Measurements from ENCODE around the gene LCK. TPM values are rescaled to one million over a fixed set of nuclear protein-coding genes. Genes with fewer than 3 reads are reported as not detected.

The LCK gene
- total RNA-seq, 1 donor from 2014 or later: 16.6 TPM

DNA sequence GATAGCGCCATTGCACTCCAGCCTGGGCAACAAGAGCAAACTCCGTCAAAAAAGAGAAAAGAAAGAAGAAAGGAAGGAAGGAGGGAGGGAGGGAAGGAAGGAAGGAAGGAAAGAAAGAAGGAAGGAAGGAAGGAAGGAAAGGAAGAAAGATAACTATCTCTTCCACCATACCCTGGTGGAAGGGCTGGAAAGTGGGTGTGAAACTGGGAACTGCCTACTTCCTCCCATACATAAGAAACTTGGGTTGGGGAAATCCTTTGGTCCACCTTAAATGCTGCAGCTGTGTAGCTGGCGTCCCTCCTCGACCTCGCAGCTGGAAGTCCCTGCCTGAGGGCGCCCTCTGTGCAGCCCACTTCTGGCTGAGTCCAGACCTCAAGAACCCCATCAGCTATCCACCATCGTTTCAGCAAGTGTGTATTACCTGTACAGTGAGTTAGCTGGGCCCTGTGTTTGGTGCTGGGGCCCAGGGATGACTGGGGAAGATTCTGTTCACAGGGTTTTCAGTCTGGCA is 8.7 kb upstream of the LCK start:
- Mint-ChIP-seq H3K4me1 (peaks cover 34% of the 10 kb centered on the region), H3K36me3 (ENCODE audit: low read depth) (no peaks in the 10 kb centered on the region), H3K27ac (peak overlapping the region; percentile 87), H3K4me3 (no peak overlapping the region), H3K27me3 (no peaks in the 10 kb centered on the region), H3K9me3 (no peaks in the 10 kb centered on the region)
- CTCF ChIA-PET: interaction anchor here (0.8 to 4.3 kb wide), 2 partner anchors 8 to 74 kb away, joined by 4 to 42 read pairs; partner anchors contain the start of gene LCK
- no peak for DNase-seq
- intact Hi-C loops (cut with micrococcal nuclease): no loop called here
- TF ChIP-seq CTCF (IDR thresholded peaks at IDR 0.05): no peak
- POLR2A ChIA-PET: interaction anchor here (0.8 to 5.2 kb wide), 7 partner anchors 9 to 117 kb away, joined by 3 to 142 read pairs (median 6); partner anchors contain the start of genes HDAC1, LCK and MARCKSL1
- ATAC-seq (ENCODE audit: low read depth): no peak

DNA sequence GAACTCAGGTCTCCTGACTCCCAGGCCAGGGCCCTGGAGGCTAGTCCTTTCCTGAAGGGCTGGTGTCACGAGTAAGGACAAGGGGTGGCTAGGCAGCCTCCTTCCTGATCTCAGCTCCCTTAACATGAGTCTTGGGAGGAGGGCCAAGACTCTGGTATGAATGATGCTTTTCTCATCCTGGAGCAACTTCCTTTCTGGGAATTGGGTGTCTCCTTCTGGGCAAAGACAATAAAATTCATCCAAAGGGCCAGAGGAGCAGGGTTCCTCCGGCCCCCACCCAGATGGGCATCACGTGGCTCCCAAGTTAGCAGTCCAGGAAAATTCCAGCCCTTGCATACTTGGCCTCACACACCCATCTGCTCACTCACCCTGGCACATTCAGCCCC is 4.2 kb upstream of the LCK start, which contains the start of gene FAM167B:
Gene FAM167B (plus strand): TSS at position 335 of the 386 bp plus-strand sequence. CDS start 200 bp downstream, outside the sequence.
- DNase-seq (no peak), ATAC-seq (ENCODE audit: low read depth) (no peak)
- TF ChIP-seq CTCF (IDR thresholded peaks at IDR 0.05): no peak
- intact Hi-C loops (cut with micrococcal nuclease): no loop called here
- Mint-ChIP-seq H3K27ac (peak within 1 kb of the TSS; percentile 81), H3K4me3 (peak within 1 kb of the TSS; percentile 45), H3K27me3 (no peaks in the 10 kb centered on the region), H3K4me1 (peaks cover 66% of the 10 kb centered on the region), H3K9me3 (no peaks in the 10 kb centered on the region), H3K36me3 (ENCODE audit: low read depth) (no peaks in the 10 kb centered on the region)
- CTCF ChIA-PET: interaction anchor here (1.2 to 3.8 kb wide), 3 partner anchors 11 to 70 kb away, joined by 4 to 23 read pairs (median 8); no protein-coding TSS in a partner anchor
- POLR2A ChIA-PET: interaction anchor here (0.6 to 5.1 kb wide), 3 partner anchors 12 to 90 kb away, joined by 3 to 71 read pairs (median 4); partner anchors contain the start of gene MARCKSL1

DNA sequence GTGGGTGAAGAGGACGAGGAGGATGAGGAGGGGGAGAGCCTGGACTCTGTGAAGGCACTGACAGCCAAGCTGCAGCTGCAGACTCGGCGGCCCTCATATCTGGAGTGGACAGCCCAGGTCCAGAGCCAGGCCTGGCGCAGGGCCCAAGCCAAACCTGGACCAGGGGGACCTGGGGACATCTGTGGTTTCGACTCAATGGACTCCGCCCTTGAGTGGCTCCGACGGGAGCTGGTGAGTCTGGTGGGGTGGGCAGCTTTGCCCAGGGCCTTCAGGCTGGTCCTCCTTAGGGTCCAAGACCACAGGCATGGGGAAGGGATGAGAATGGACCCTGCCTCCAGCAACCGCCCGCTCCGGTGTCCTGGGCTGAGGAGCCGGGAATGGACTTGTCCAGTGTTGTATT is 3.6 kb upstream of the LCK start:
- TF ChIP-seq CTCF (IDR thresholded peaks at IDR 0.05): no peak
- no peaks in the 10 kb centered on the region for H3K27me3 Mint-ChIP-seq
- H3K4me1 Mint-ChIP-seq: peaks cover 66% of the 10 kb centered on the region
- ATAC-seq (ENCODE audit: low read depth) (no peak), DNase-seq (no peak)
- H3K4me3 Mint-ChIP-seq: no peak overlapping the region
- intact Hi-C loops (cut with micrococcal nuclease): no loop called here
- POLR2A ChIA-PET: interaction anchor here (0.6 to 7.2 kb wide), 8 partner anchors 7 to 104 kb away, joined by 3 to 142 read pairs (median 27); partner anchors contain the start of genes EIF3I, HDAC1, MARCKSL1 and TMEM234
- CTCF ChIA-PET: interaction anchor here (1.2 to 3.9 kb wide), 8 partner anchors 11 to 100 kb away, joined by 3 to 47 read pairs (median 7); partner anchors contain the start of genes HDAC1 and TXLNA
- no peaks in the 10 kb centered on the region for H3K9me3 Mint-ChIP-seq
- no peak overlapping the region for H3K27ac Mint-ChIP-seq
- H3K36me3 Mint-ChIP-seq (ENCODE audit: low read depth): no peaks in the 10 kb centered on the region

DNA sequence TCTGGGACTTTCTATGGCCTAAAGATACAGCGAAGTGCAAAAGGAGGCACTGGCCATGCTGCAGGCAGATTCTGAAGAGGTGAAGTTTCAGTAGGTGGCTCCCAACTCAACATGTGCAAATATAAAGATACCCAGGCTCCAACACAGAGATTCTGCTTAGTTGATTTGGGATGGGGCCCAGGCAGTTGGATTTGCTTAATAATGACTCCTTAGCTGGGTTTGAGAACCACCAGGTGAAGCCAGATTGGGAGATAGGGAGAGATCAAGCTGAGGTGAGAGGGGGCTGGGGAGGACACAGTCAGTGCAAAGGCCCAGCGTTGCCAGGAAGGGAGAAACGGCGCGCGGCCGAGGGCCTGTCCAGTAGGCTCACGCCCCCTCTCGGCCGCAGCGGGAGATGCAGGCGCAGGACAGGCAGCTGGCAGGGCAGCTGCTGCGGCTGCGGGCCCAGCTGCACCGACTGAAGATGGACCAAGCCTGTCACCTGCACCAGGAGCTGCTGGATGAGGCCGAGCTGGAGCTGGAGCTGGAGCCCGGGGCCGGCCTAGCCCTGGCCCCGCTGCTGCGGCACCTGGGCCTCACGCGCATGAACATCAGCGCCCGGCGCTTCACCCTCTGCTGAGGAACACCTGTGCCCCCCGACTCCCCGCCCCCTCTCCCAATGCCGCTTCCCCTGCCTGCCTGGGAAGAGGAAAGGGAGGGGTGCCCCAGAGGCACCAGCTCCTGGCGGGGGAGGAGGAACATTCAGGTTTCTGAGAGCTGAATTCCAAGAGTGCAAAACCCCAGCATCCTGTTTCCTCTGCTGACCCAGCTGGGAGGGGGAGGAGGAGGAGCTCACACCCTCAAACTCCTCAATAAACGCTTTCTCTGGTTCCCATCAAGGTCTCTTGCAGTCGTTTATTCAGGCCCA is 2.8 kb upstream of the LCK start:
- CTCF ChIA-PET: interaction anchor here (0.8 to 4.8 kb wide), 16 partner anchors 7 to 153 kb away, joined by 3 to 47 read pairs (median 6); partner anchors contain the start of genes BSDC1, HDAC1, MARCKSL1 and TXLNA
- peak overlapping the region; percentile 45 for H3K4me3 Mint-ChIP-seq
- intact Hi-C loops (cut with micrococcal nuclease): no loop called here
- H3K27me3 Mint-ChIP-seq: no peaks in the 10 kb centered on the region
- ATAC-seq (ENCODE audit: low read depth) (peak; percentile 13), DNase-seq (peak; percentile 71)
- H3K27ac Mint-ChIP-seq: peak overlapping the region; percentile 81
- POLR2A ChIA-PET: interaction anchor here (0.6 to 7.2 kb wide), 17 partner anchors 8 to 175 kb away, joined by 3 to 142 read pairs (median 6); partner anchors contain the start of genes CCDC28B, EIF3I, HDAC1 and IQCC
- H3K9me3 Mint-ChIP-seq: no peaks in the 10 kb centered on the region
- H3K4me1 Mint-ChIP-seq: peaks cover 70% of the 10 kb centered on the region
- TF ChIP-seq CTCF (IDR thresholded peaks at IDR 0.05): no peak
- no peaks in the 10 kb centered on the region for H3K36me3 Mint-ChIP-seq (ENCODE audit: low read depth)
